BE2C (cell line): Measurements from ENCODE around the gene MPP2.
A peak's percentile ranks its signal among the peaks of the same experiment; 100 is the strongest.

Experiments
- DNase-seq: peaks from one replicate; pipeline ENCODE4 v3.0.0-alpha.2; 2020
- H3K27me3 ChIP-seq: fragments of 250-450 bp; sonication (Bioruptor Pico); 2 replicates; pipeline ENCODE4 v1.5.1; 2020; ENCODE audit warnings: mild to moderate bottlenecking
- H3K36me3 ChIP-seq: fragments of 250-450 bp; sonication (Bioruptor Pico); 2 replicates; pipeline ENCODE4 v1.5.1; 2020; ENCODE audit warnings: mild to moderate bottlenecking
- H3K4me1 ChIP-seq: fragments of 250-450 bp; sonication (Bioruptor Pico); 2 replicates; pipeline ENCODE4 v1.5.1; 2020
- H3K4me3 ChIP-seq: 2 replicates; pipeline ENCODE4 v1.5.1; 2011; ENCODE audit warnings: low read depth, low read length
- H3K9me3 ChIP-seq: fragments of 250-450 bp; sonication (Bioruptor Pico); 2 replicates; pipeline ENCODE4 v1.5.1; 2020
- TF ChIP-seq, protein P1 (sequence below): IDR thresholded peaks from 2 replicates; pipeline ENCODE4 v1.5.1; 2012; ENCODE audit warnings: mild to moderate bottlenecking, low read depth, low read length

MPP2 gene

DNA sequence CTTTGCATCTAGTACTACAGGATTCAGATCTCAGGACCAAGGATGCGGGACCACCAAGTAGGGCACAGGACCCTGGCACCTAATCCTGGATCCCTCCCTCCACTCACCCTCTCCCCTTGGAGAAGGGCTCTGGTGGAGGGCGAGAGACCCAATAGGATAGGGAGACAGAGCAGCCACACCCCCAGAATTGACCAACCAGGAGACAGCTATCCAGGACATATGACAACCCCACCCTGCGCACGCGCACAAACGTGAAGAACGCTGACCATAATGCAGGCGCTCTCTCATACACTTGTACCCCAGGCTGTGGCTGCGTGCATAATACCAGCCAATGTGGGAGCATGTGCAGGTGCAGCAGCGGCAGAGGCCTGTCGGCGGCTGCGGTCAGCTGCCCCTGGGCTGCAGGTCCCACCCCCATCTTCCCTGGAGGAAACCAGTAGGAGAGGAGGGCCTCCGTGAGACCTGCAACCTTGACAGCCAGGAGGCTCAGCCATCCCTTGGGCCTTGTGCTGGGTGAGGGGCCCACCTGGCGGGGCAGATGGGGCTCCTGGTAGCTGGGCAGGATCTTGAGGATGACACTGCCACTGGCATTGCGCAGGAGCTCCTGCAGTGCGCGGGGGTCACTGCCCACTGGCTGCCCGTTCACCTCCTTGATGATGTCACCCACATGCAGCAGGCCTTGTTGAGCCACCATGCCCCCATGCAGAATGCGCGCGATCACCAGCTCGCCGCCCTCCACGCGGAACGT lies 25.4 kb downstream of the MPP2 start:
- TF ChIP-seq, protein P1, sequence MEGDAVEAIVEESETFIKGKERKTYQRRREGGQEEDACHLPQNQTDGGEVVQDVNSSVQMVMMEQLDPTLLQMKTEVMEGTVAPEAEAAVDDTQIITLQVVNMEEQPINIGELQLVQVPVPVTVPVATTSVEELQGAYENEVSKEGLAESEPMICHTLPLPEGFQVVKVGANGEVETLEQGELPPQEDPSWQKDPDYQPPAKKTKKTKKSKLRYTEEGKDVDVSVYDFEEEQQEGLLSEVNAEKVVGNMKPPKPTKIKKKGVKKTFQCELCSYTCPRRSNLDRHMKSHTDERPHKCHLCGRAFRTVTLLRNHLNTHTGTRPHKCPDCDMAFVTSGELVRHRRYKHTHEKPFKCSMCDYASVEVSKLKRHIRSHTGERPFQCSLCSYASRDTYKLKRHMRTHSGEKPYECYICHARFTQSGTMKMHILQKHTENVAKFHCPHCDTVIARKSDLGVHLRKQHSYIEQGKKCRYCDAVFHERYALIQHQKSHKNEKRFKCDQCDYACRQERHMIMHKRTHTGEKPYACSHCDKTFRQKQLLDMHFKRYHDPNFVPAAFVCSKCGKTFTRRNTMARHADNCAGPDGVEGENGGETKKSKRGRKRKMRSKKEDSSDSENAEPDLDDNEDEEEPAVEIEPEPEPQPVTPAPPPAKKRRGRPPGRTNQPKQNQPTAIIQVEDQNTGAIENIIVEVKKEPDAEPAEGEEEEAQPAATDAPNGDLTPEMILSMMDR, result no peak
- no peaks in the 10 kb centered on the region for H3K36me3 ChIP-seq

DNA sequence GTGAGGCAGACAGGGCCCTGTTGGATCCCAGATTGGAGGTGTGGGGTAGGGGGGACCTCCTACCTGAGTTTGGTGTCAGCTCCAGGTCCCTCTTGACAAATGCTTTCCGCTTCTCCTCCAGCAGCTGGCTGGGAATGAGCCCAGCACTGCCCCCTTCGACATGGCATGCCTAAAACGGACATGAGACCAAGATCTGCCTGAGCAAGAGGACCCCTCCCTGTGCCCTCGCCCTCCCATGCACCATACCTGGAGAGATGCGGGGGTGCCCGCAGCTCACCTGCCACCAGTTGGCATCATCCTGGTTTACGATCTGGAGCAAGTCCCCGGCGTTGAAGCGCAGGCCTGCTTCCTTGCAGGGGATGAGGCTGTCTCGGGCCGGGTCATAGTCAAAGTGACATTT lies 26.2 kb downstream of the MPP2 start:
- DNase-seq, result no peak
- TF ChIP-seq, protein P1, result no peak
- no peaks in the 10 kb centered on the region for H3K36me3 ChIP-seq
- no peaks in the 10 kb centered on the region for H3K9me3 ChIP-seq
- no peaks in the 10 kb centered on the region for H3K4me1 ChIP-seq
- no peak overlapping the region for H3K4me3 ChIP-seq
- no peaks in the 10 kb centered on the region for H3K27me3 ChIP-seq

More for the DNA sequence above, 25.4 kb downstream of the MPP2 start:
- no peak overlapping the region for H3K4me3 ChIP-seq
- H3K9me3 ChIP-seq, result no peaks in the 10 kb centered on the region
- no peaks in the 10 kb centered on the region for H3K27me3 ChIP-seq
- H3K4me1 ChIP-seq, result no peaks in the 10 kb centered on the region
- DNase-seq, result no peak

DNA sequence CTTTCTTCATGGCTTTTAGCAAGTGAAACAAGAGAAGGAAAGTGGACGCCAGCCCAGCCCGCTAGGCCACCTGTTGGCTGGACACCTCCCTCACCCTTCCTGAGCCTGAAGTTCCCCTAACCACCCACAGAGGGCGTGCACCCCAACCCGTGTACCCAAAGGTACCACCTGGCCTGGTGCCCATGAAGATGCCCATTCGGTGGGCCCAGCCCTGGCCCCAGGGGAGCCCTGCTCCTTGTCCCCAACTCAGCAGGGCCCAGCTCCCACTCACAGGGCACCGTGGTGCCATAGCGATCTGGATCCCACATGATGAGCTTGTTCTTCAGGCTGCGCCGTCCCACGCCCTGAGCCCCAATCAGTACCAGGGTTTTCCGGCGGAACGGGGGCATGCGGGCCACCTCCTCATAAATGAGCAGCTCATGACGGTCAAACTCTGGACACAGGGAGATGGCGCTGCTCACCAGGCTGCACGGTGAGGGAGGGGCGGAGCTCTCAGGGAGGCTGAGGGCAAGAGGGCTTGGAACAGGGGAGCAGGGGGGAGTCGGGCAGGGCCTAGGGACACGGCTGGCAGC lies 26.8 kb downstream of the MPP2 start:
- H3K27me3 ChIP-seq, result no peaks in the 10 kb centered on the region
- no peaks in the 10 kb centered on the region for H3K9me3 ChIP-seq
- TF ChIP-seq, protein P1, result peak; percentile 76
- no peak overlapping the region for H3K4me3 ChIP-seq
- H3K4me1 ChIP-seq, result no peaks in the 10 kb centered on the region
- no peaks in the 10 kb centered on the region for H3K36me3 ChIP-seq
- peak; percentile 68 for DNase-seq

DNA sequence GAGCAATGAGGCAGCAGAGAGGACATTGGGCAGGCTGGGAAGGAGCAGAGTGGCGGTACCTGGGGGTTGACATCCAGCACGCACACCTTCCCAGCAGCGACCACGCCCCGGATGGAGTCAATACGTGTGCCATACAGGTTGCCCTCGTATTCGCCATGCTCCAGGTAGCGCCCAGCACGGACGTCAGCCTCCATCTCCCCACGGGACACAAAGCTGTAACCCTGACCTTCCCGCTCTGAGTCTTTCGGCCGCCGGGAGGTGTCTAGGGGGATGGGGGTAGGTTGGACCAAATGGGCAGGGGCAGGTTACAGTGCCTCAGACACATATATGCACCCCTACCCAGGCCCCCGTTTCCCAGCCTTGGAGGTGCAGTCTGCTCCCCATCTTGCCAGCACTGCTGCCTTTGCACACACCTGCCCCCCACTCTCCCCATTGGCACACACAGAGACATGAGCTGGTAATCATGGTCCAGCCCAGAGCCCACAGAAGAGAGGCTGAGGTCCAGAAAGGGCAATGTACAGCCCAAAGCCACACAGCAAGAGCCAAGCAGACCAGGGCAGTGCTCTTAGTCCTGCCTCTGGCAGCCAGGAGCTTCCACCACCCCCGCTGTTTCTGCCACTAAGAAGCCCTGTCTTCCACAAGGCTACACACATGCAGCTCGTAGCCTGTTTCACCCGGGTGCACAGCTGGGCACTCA lies 27.5 kb downstream of the MPP2 start:
- no peaks in the 10 kb centered on the region for H3K4me1 ChIP-seq
- no peak for DNase-seq
- H3K36me3 ChIP-seq, result no peaks in the 10 kb centered on the region
- no peaks in the 10 kb centered on the region for H3K9me3 ChIP-seq
- TF ChIP-seq, protein P1, result no peak
- H3K27me3 ChIP-seq, result no peaks in the 10 kb centered on the region
- H3K4me3 ChIP-seq, result no peak overlapping the region

DNA sequence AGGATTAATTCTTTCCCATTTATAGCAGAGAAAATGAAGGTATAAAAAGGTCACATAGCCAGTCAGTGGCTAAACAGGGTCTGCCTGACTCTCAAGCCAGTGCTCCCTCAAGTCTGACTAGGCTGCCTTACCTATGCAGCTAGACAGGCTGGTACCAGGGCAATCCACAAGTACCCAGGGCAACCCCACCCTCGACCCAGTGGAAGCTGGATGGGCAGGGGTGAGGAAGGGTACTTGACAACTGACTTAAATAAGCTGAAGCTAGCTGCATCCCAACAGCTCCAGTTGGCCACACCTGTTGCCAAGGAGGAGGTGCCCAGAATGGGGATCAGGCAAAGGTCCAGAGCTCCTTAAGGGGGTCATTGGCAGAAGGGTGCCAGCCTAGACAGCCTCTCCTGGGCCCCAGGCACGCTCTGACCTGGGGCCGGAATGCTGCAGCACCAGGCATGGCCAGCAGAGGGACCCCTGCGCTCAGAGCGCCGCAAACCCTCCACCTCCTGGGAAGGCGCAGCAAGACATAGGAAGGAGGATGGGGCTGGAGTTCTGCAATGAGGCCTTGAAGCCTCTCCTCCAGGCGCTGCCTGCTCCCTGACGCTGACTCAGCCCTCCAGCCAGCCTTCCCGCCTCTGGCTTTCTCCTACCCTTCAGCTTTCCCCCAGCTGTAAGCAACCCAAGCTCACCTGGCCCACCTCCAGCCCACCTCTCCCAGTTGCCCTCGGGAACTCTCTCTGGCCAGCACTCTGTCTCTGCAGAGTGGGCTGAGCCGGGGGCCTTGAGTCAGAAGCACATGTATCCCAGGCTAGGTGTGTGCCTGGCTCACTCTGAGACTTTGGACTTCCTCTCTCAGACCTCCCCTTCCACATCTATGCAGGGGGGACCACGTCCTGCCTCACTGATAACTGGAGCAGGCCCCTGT lies 28.8 kb downstream of the MPP2 start:
- no peaks in the 10 kb centered on the region for H3K27me3 ChIP-seq

More for the DNA sequence above, 28.8 kb downstream of the MPP2 start:
- Histone ChIP-seq H3K4me1 (no peaks in the 10 kb centered on the region), H3K9me3 (no peaks in the 10 kb centered on the region), H3K36me3 (no peaks in the 10 kb centered on the region), H3K4me3 (no peak overlapping the region)
- TF ChIP-seq, protein P1, result peak; percentile 92
- DNase-seq, result peak; percentile 79
